GM18868 (cell line): ENCODE measurements around the gene ANKRD40.

Experiments
- ATAC-seq: cut with Tn5 transposase; IDR thresholded peaks from one replicate; pipeline ENCODE4 v1.9.1; 2021; ENCODE audit warnings: mild to moderate bottlenecking, moderate library complexity; ENCODE audit not compliant: unreplicated experiment

The ANKRD40 gene

GRCh38 chr17:50651661-50652060, 56.1 kb downstream of the ANKRD40 start:
- no peak for ATAC-seq

- ATAC-seq: no peak
These were observed 58.4 kb downstream of the ANKRD40 start for GRCh38 chr17:50649042-50649908.

GRCh38 chr17:50647187-50647586, 60.5 kb downstream of the ANKRD40 start:
- ATAC-seq: no peak

- no peak for ATAC-seq
These were observed 61.7 kb downstream of the ANKRD40 start for GRCh38 chr17:50645748-50646682.
